Measurements from ENCODE around the gene TUSC2.
A peak's percentile ranks its signal among the peaks of the same experiment; 100 is the strongest.

The TUSC2 gene

GRCh38 chr3:50322115-50322385 is 6.0 kb downstream of the TUSC2 start:
- TF ChIP-seq POLR2AphosphoS5 (IDR thresholded peaks at IDR 0.05; ENCODE audit: low read depth, low read length) (no peak), TAF1 (IDR thresholded peaks at IDR 0.05; ENCODE audit: borderline replicate concordance, insufficient read depth, low read length) (no peak), FOXP2 (optimal IDR thresholded peaks at IDR 0.05; ENCODE audit: borderline replicate concordance, extremely low read depth, extremely low read length, insufficient read depth) (no peak), REST (IDR thresholded peaks at IDR 0.05; ENCODE audit: insufficient read depth in 1 of 2, low read depth in 2 of 2, low read length in 2 of 2) (no peak), SIN3A (IDR thresholded peaks at IDR 0.05; ENCODE audit: borderline replicate concordance, insufficient read depth, low read length) (no peak)

DNA sequence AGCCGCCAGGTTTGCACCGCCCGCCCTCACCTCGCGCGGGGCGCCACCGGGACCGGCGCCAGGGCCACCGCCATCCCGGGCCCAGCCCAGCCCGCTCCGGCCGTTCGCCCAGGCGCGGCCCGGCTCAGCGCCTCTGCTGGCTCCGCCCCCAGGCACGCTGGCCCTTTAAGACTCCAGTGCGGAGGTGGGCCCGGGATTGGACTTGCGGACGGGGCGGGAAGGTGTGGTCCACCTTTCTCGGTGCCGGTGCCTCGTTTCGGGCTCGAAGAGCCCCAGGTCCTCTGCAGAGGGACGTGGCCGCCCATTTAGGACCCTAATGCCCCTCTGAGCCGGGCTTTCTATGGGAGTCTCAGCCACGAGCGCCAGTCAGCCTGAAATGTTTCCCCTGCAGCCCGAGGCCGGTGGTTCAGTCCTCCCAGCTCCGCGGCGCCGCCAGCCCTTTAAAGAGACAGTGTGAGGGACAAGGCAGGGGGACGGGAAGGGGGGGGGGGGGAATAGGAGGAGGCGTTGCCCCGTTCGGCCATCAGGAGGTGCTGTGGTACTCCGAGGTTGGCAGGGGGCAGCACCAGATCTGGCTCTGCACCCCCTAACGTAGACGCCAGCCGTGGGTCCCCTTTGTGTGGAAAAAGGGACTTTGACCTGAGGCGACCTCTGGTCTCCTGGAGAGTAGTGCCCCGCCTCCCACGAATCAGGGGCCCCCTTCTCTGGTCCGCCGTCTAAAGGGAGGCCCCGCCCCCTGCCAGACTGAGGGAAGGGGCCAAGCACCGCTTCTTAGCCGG is 6.5 kb downstream of the TUSC2 start:
- TF ChIP-seq POLR2AphosphoS5 (IDR thresholded peaks at IDR 0.05; ENCODE audit: low read depth, low read length) (0 out of 2 replicates have a peak, but pooled peaks have one; percentile 21), REST (IDR thresholded peaks at IDR 0.05; ENCODE audit: insufficient read depth in 1 of 2, low read depth in 2 of 2, low read length in 2 of 2) (no peak)

- TF ChIP-seq POLR2AphosphoS5 (IDR thresholded peaks at IDR 0.05; ENCODE audit: low read depth, low read length) (no peak), FOXP2 (optimal IDR thresholded peaks at IDR 0.05; ENCODE audit: borderline replicate concordance, extremely low read depth, extremely low read length, insufficient read depth) (no peak), TAF1 (IDR thresholded peaks at IDR 0.05; ENCODE audit: borderline replicate concordance, insufficient read depth, low read length) (no peak), REST (IDR thresholded peaks at IDR 0.05; ENCODE audit: insufficient read depth in 1 of 2, low read depth in 2 of 2, low read length in 2 of 2) (no peak), SIN3A (IDR thresholded peaks at IDR 0.05; ENCODE audit: borderline replicate concordance, insufficient read depth, low read length) (no peak)
Measured at GRCh38 chr3:50320853-50321335, 7.1 kb downstream of the TUSC2 start.

GRCh38 chr3:50319894-50320625 is 8.0 kb downstream of the TUSC2 start:
- TF ChIP-seq FOXP2 (optimal IDR thresholded peaks at IDR 0.05; ENCODE audit: borderline replicate concordance, extremely low read depth, extremely low read length, insufficient read depth) (no peak), SIN3A (IDR thresholded peaks at IDR 0.05; ENCODE audit: borderline replicate concordance, insufficient read depth, low read length) (no peak), TAF1 (IDR thresholded peaks at IDR 0.05; ENCODE audit: borderline replicate concordance, insufficient read depth, low read length) (no peak), REST (IDR thresholded peaks at IDR 0.05; ENCODE audit: insufficient read depth in 1 of 2, low read depth in 2 of 2, low read length in 2 of 2) (no peak), POLR2AphosphoS5 (IDR thresholded peaks at IDR 0.05; ENCODE audit: low read depth, low read length) (no peak)
